Right cardiac atrium (tissue), 5 donors: ENCODE data around the gene PAX7. TPM values are rescaled to one million over a fixed set of nuclear protein-coding genes. Genes with fewer than 3 reads are reported as not detected.
A peak's percentile ranks its signal among the peaks of the same experiment; 100 is the strongest.
"Not testable (repeated sequence)": the region's sequence is repeated elsewhere in the genome, so short reads cannot be mapped to it uniquely, and the experiment has no call there.

ENCODE experiments used
- ATAC-seq, 2 donors: fragments of 200-7000 bp; cut with Tn5 transposase; one replicate each; pipeline versions ENCODE4 v1.8.0 to v1.9.1; 2020; ENCODE audit warnings: moderate library complexity in 2 of 2, mild to moderate bottlenecking in 1 of 2
- DNase-seq, 3 donors: peaks; one replicate each; pipeline ENCODE4 v3.0.0-alpha.2; 2020
- H3K27ac ChIP-seq: one replicate; pipeline ENCODE4 v1.5.1; 2013; ENCODE audit warnings: mild to moderate bottlenecking, low read length, control low read depth, moderate library complexity
- H3K27me3 ChIP-seq: one replicate; pipeline ENCODE4 v1.6.1; 2013; ENCODE audit not compliant: control insufficient read depth, insufficient read depth
- H3K4me1 ChIP-seq: one replicate; pipeline ENCODE4 v1.6.1; 2013; ENCODE audit warnings: low read length; ENCODE audit not compliant: control insufficient read depth, insufficient read depth
- H3K4me3 ChIP-seq: one replicate; pipeline ENCODE4 v1.5.1; 2013; ENCODE audit warnings: low read length, control low read depth
- H3K9me3 ChIP-seq: one replicate; pipeline ENCODE4 v1.6.1; 2013; ENCODE audit warnings: low read length; ENCODE audit not compliant: control insufficient read depth
- WGBS: extraction: QIAGEN DNeasy Blood & Tissue Kit; methylation state at CpG from one replicate; pipeline ENCODE4 v1.1.7; 2013; 5-methylcytosine and 5-hydroxymethylcytosine counted together
- intact Hi-C, 4 donors: fragments of 100-400 bp; cut with DNase I; formaldehyde crosslinking; loops; one replicate each; pipeline versions ENCODE4 v1.11.0 to v1.14.0; 2022 to 2023
- long read RNA-seq, 4 donors: library from polyadenylated mRNA; unstranded; transcript quantifications; one replicate each; pipeline ENCODE4 v2.0.0, GENCODE V29; 2020 to 2021
- polyA plus RNA-seq: library from polyadenylated mRNA; stranded (reverse); fragments of 200-250 nt; gene quantifications from one replicate; pipeline ENCODE4 v1.2.3, GENCODE V29; 2013
- total RNA-seq, 4 donors: library from RNA; stranded (reverse); fragmentation: NEBNext Ultra II Directional; extraction: Animal tissue kit (Norgen Biotek cat#: 25700); gene quantifications; one replicate each; pipeline ENCODE4 v1.2.1, GENCODE V29; 2021
- donor health status: healthy with polysubstance abuse.
- donor health status: DM: no; HTN: yes; CAD: no.
- donor health status: DM: no; HTN: no; CAD: no.
- donor health status: DM: no; HTN: yes; CAD: no; lungs with severe emphysema.
- donor health status: DM: yes; HTN: yes; CAD: no.

The PAX7 gene
- total RNA-seq (not detected), polyA plus RNA-seq (not detected)
- long read RNA-seq, donor 1, result 0 reads
- long read RNA-seq, donor 2, result 0 reads
- long read RNA-seq, donor 3, result 0 reads
- long read RNA-seq, donor 4, result 0 reads

- Histone ChIP-seq H3K27ac (no peak within 1 kb of the TSS), H3K4me1 (no peaks in the 10 kb centered on the region), H3K27me3 (peaks cover 11% of the 10 kb centered on the region), H3K9me3 (no peaks in the 10 kb centered on the region), H3K4me3 (peak within 1 kb of the TSS; percentile 48)
- intact Hi-C loops, result no loop called here
- no peak for ATAC-seq
- DNase-seq, result no peak
- WGBS, result 3% methylated on average over 70 of the region's 70 CpGs
Measured at GRCh38 chr1:18630511-18631495, at the start of gene PAX7. Gene PAX7 (plus strand): TSS chr1:18630846. CDS start chr1:18631604, 758 bp downstream.

DNA sequence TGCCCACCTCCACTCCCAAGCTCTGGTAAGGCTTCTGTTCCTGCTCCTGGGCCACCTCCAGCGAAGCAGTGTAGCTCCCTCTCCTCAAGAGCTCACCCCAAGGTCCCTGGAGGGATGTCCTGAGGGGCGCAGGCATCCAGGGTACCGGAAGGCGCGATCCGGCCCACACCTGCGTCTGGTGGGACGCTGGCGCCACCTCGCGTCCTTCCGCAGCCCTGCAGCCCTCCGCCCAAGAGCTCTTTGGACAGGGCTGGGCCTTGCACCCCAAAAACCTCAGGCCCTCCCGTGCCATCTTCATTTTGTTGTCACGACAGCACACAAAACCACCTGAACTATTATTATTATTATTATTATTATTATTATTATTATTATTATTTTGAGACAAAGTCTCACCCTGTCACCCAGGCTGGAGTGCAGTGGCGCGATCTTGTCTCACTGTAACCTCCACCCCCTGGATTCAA lies 49.2 kb upstream of the PAX7 start:
- no peak overlapping the region for H3K27ac ChIP-seq
- H3K4me1 ChIP-seq, result no peaks in the 10 kb centered on the region
- no peaks in the 10 kb centered on the region for H3K9me3 ChIP-seq
- H3K4me3 ChIP-seq, result no peak overlapping the region
- ATAC-seq (peak in 1 of 2 donors; percentile 42), DNase-seq (peak; percentile 30 to 77 (median 60))
- WGBS, result 18% methylated on average over 17 of the region's 17 CpGs
- intact Hi-C loops, result loop anchor here in 1 of 4 donors (10.0 kb wide), 2 partner anchors 927 to 1087 kb away; no protein-coding TSS in a partner anchor
- no peaks in the 10 kb centered on the region for H3K27me3 ChIP-seq

GRCh38 chr1:18582890-18583289 lies 47.8 kb upstream of the PAX7 start:
- intact Hi-C loops, result loop anchor here in 1 of 4 donors (10.0 kb wide), 2 partner anchors 928 to 1088 kb away; no protein-coding TSS in a partner anchor
- ATAC-seq (no peak), DNase-seq (no peak)
- H3K27me3 ChIP-seq, result no peaks in the 10 kb centered on the region
- H3K4me1 ChIP-seq, result no peaks in the 10 kb centered on the region
- 57% methylated on average over 5 of the region's 5 CpGs for WGBS
- H3K4me3 ChIP-seq, result no peak overlapping the region
- H3K27ac ChIP-seq, result no peak overlapping the region
- no peaks in the 10 kb centered on the region for H3K9me3 ChIP-seq

- H3K27ac ChIP-seq, result no peak overlapping the region
- ATAC-seq (peak; percentile 89 to 95), DNase-seq (peak; percentile 71 to 90 (median 89))
- H3K27me3 ChIP-seq, result no peaks in the 10 kb centered on the region
- no peaks in the 10 kb centered on the region for H3K4me1 ChIP-seq
- intact Hi-C loops, result loop anchor here in 1 of 4 donors (10.0 kb wide), 2 partner anchors 929 to 1089 kb away; no protein-coding TSS in a partner anchor
- 40% methylated on average over 7 of the region's 7 CpGs for WGBS
- H3K4me3 ChIP-seq, result no peak overlapping the region
- no peaks in the 10 kb centered on the region for H3K9me3 ChIP-seq
Measured at GRCh38 chr1:18583326-18583941, 47.2 kb upstream of the PAX7 start.

DNA sequence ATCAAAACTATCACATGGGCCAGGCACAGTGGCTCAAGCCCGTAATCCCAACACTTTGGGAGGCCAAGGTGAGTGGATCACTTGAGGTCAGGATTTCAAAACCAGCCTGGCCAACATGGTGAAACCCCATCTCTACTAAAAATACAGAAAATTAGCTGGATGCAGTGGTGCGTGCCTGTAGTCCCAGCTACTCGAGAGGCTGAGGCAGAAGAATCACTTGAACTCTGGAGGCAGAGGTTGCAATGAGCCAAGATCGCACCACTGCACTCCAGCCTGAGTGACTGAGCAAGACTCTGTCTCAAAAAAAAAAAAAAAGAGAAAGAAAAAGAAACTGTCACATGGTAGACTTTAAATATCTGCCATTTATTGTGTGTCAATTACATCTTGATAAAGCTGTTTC lies 44.6 kb upstream of the PAX7 start:
- not testable (repeated sequence) for H3K27ac ChIP-seq, H3K27me3 ChIP-seq, DNase-seq, H3K9me3 ChIP-seq, ATAC-seq, H3K4me3 ChIP-seq, H3K4me1 ChIP-seq
- intact Hi-C loops, result loop anchor here in 1 of 4 donors (10.0 kb wide), 2 partner anchors 931 to 1091 kb away; no protein-coding TSS in a partner anchor
- 78% methylated on average over 4 of the region's 4 CpGs for WGBS

GRCh38 chr1:18588093-18588492 lies 42.6 kb upstream of the PAX7 start:
- WGBS, result 37% methylated on average over 9 of the region's 9 CpGs
- ATAC-seq (no peak), DNase-seq (no peak)
- intact Hi-C loops, result loop anchor here in 1 of 4 donors (10.0 kb wide), 2 partner anchors 933 to 1093 kb away; no protein-coding TSS in a partner anchor
- Histone ChIP-seq H3K27ac (no peak overlapping the region), H3K4me1 (no peaks in the 10 kb centered on the region), H3K27me3 (no peaks in the 10 kb centered on the region), H3K9me3 (no peaks in the 10 kb centered on the region), H3K4me3 (no peak overlapping the region)

DNA sequence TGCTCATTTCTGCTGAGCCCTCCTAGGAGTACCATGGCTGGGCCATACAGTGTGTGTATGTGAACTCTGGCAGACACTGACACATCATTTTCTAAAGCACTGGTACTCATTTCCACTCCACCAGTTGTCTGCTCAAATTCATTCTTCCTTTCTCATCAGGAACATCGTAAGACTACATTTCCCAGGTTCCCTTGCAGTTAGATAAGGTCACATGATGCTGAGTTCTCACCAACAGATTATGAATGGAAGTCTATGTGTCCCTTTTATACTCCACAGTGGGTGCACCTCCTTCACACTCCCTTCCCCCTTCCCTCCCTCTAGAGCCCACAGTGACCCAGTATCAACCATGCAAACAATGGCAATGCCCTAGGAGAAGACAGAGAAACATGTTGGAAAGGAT lies 38.3 kb upstream of the PAX7 start:
- intact Hi-C loops, result loop anchor here in 1 of 4 donors (10.0 kb wide), 1 partner anchor 282 kb away; no protein-coding TSS in a partner anchor
- Histone ChIP-seq H3K27me3 (no peaks in the 10 kb centered on the region), H3K27ac (no peak overlapping the region), H3K4me1 (no peaks in the 10 kb centered on the region), H3K4me3 (no peak overlapping the region), H3K9me3 (no peaks in the 10 kb centered on the region)
- DNase-seq (no peak), ATAC-seq (no peak)
- 64% methylated on average over 1 of the region's 1 CpG for WGBS

- Histone ChIP-seq H3K27me3 (no peaks in the 10 kb centered on the region), H3K27ac (no peak overlapping the region), H3K9me3 (no peaks in the 10 kb centered on the region), H3K4me1 (no peaks in the 10 kb centered on the region), H3K4me3 (no peak overlapping the region)
- WGBS, result 17% methylated on average over 20 of the region's 20 CpGs
- intact Hi-C loops, result loop anchor here (1.0 to 10.0 kb wide), 5 partner anchors 220 to 277 kb away; no protein-coding TSS in a partner anchor
- DNase-seq, result peak; percentile 52 to 78 (median 75)
- peak; percentile 78 to 83 for ATAC-seq
Measured at GRCh38 chr1:18597160-18598042, 33.2 kb upstream of the PAX7 start.

DNA sequence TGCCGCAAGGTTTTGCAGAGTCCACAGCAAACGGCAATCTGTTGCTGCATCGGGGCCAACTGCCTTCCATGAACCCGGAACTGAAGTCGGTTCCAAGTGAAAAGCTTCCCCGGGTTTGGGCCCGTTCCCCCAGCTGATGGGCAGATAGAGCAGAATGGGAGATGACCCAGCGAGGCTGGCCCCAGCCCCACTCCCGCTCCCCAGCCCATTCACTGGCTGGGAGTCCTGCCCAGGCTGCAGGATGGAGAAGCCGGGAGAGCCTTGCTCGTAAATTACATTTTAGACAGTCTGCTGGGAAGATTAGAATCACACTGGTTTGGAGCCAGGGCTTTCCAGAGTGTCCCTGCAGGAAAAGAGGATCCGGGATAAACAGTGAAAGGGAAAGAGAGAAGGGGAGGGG lies 31.6 kb upstream of the PAX7 start:
- H3K4me3 ChIP-seq, result no peak overlapping the region
- no peak overlapping the region for H3K27ac ChIP-seq
- DNase-seq (peak in 2 of 3 donors; percentile 62 to 67), ATAC-seq (peak in 1 of 2 donors; percentile 40)
- 25% methylated on average over 12 of the region's 12 CpGs for WGBS
- H3K9me3 ChIP-seq, result no peaks in the 10 kb centered on the region
- no peaks in the 10 kb centered on the region for H3K27me3 ChIP-seq
- H3K4me1 ChIP-seq, result no peaks in the 10 kb centered on the region
- intact Hi-C loops, result loop anchor here in 3 of 4 donors (5.0 to 10.0 kb wide), 3 partner anchors 218 to 276 kb away; no protein-coding TSS in a partner anchor

GRCh38 chr1:18599704-18600103 lies 30.9 kb upstream of the PAX7 start:
- no peak overlapping the region for H3K4me3 ChIP-seq
- ATAC-seq (no peak), DNase-seq (no peak)
- H3K27ac ChIP-seq, result no peak overlapping the region
- no peaks in the 10 kb centered on the region for H3K9me3 ChIP-seq
- no peaks in the 10 kb centered on the region for H3K4me1 ChIP-seq
- intact Hi-C loops, result loop anchor here (5.0 to 10.0 kb wide), 3 partner anchors 218 to 275 kb away; no protein-coding TSS in a partner anchor
- H3K27me3 ChIP-seq, result no peaks in the 10 kb centered on the region
- 74% methylated on average over 9 of the region's 9 CpGs for WGBS
